ENCODE results near the gene TTLL11.

DNA sequence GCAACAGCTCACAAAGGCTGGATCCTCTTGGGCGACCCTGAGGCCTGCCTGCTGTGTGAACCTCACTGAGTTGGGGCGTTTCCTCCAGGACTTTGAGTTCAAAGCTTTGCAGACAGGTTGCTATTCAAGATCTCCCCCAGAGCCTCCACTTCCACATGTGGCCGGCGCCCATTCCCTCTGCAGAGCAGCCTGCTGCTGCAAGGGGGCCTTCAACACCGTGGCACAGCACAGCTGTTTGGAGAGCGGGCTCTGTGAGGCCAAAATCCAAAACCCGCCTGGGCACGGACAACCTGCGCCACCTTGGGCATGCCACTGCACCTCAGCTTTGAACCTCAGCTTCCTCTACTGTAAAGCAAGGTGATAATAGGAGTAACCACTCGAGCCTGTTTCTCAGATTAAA, 281.4 kb downstream of the TTLL11 start:
- TF ChIP-seq, protein P1, sequence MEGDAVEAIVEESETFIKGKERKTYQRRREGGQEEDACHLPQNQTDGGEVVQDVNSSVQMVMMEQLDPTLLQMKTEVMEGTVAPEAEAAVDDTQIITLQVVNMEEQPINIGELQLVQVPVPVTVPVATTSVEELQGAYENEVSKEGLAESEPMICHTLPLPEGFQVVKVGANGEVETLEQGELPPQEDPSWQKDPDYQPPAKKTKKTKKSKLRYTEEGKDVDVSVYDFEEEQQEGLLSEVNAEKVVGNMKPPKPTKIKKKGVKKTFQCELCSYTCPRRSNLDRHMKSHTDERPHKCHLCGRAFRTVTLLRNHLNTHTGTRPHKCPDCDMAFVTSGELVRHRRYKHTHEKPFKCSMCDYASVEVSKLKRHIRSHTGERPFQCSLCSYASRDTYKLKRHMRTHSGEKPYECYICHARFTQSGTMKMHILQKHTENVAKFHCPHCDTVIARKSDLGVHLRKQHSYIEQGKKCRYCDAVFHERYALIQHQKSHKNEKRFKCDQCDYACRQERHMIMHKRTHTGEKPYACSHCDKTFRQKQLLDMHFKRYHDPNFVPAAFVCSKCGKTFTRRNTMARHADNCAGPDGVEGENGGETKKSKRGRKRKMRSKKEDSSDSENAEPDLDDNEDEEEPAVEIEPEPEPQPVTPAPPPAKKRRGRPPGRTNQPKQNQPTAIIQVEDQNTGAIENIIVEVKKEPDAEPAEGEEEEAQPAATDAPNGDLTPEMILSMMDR (IDR thresholded peaks at IDR 0.05; ENCODE audit: control extremely low read depth in 1 of 3, insufficient read depth in 1 of 3, low read depth in 1 of 3, low read length in 3 of 3): no peak
- TF ChIP-seq ZNF274 (IDR thresholded peaks at IDR 0.05; ENCODE audit: borderline replicate concordance, extremely low read depth, low read length): no peak
- no peak for TF ChIP-seq GABPA (IDR thresholded peaks at IDR 0.05; ENCODE audit: borderline replicate concordance, insufficient read depth, low read length)
- TF ChIP-seq SRF (IDR thresholded peaks at IDR 0.05; ENCODE audit: low read depth, low read length): no peak
- no peak for TF ChIP-seq SIN3A (conservative IDR thresholded peaks at IDR 0.05 in 1 of 2, IDR thresholded peaks at IDR 0.05 in 1 of 2; ENCODE audit: low read depth in 1 of 2, low read length in 2 of 2)
- no peak for TF ChIP-seq EZH2 (IDR thresholded peaks at IDR 0.05; ENCODE audit: low read depth, low read length, severe bottlenecking)
- TF ChIP-seq EP300 (IDR thresholded peaks at IDR 0.05; ENCODE audit: borderline replicate concordance in 1 of 2, low read depth in 2 of 2, low read length in 2 of 2): no peak
- TF ChIP-seq EGR1 (IDR thresholded peaks at IDR 0.05; ENCODE audit: borderline replicate concordance, low read depth, low read length): no peak

All from H1 (cell line).